ENCODE data around the gene PALMD.

PALMD gene

DNA sequence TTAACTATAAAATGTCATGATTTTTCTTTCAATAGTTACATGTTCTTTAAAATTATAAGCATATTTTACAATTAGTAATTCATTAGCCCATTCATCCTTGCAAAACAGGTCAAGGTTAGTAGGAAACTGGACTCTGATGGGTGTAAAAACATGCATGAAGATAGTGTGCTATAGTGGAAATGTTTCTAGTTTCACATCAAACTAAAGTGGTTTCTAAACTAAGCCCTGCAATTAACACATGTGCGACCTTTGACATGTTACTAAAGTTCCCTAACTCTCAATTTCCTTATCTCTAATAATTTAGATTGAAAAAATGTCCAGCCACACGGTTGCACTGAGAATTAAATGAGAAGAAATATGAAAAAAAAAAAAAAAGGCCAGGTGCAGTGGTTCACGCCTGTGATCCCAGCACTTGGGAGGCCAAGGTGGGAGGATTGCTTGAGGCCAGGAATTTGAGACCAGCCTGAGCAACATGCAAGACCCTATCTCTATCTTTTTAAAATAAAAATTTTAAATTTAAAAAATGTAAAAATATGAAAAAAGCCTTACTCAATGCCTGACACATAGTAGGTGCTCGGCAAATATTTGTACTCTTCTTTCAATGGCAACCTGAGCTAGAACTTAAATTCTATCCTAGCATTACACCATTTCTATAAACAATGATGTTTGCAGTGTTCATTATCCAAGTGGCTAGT is 44.1 kb upstream of the PALMD start:
- H3K27ac ChIP-seq: no peak overlapping the region
- H3K27me3 ChIP-seq (replicated peaks): no peaks in the 10 kb centered on the region
- H3K4me3 ChIP-seq (ENCODE audit: low read depth, low read length): no peak overlapping the region
- in situ Hi-C loops (cut with HindIII; ENCODE audit: low pct_ligation_motif_present, low sequenced_read_pairs): no loop called here
- TF ChIP-seq, protein P1, sequence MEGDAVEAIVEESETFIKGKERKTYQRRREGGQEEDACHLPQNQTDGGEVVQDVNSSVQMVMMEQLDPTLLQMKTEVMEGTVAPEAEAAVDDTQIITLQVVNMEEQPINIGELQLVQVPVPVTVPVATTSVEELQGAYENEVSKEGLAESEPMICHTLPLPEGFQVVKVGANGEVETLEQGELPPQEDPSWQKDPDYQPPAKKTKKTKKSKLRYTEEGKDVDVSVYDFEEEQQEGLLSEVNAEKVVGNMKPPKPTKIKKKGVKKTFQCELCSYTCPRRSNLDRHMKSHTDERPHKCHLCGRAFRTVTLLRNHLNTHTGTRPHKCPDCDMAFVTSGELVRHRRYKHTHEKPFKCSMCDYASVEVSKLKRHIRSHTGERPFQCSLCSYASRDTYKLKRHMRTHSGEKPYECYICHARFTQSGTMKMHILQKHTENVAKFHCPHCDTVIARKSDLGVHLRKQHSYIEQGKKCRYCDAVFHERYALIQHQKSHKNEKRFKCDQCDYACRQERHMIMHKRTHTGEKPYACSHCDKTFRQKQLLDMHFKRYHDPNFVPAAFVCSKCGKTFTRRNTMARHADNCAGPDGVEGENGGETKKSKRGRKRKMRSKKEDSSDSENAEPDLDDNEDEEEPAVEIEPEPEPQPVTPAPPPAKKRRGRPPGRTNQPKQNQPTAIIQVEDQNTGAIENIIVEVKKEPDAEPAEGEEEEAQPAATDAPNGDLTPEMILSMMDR (IDR thresholded peaks at IDR 0.05; ENCODE audit: low read depth, low read length, missing control alignments): no peak
- no peak for DNase-seq
- H3K36me3 ChIP-seq (replicated peaks): no peaks in the 10 kb centered on the region

GRCh38 chr1:99602404-99602969 is 43.4 kb upstream of the PALMD start:
- DNase-seq: no peak
- no peaks in the 10 kb centered on the region for H3K27me3 ChIP-seq (replicated peaks)
- H3K27ac ChIP-seq: no peak overlapping the region
- no peak overlapping the region for H3K4me3 ChIP-seq (ENCODE audit: low read depth, low read length)
- in situ Hi-C loops (cut with HindIII; ENCODE audit: low pct_ligation_motif_present, low sequenced_read_pairs): no loop called here
- TF ChIP-seq, protein P1 (IDR thresholded peaks at IDR 0.05; ENCODE audit: low read depth, low read length, missing control alignments): no peak
- no peaks in the 10 kb centered on the region for H3K36me3 ChIP-seq (replicated peaks)

- DNase-seq: no peak
- TF ChIP-seq, protein P1 (IDR thresholded peaks at IDR 0.05; ENCODE audit: low read depth, low read length, missing control alignments): no peak
- in situ Hi-C loops (cut with HindIII; ENCODE audit: low pct_ligation_motif_present, low sequenced_read_pairs): no loop called here
- Histone ChIP-seq H3K27ac (no peak overlapping the region), H3K36me3 (replicated peaks) (no peaks in the 10 kb centered on the region), H3K4me3 (ENCODE audit: low read depth, low read length) (no peak overlapping the region), H3K27me3 (replicated peaks) (no peaks in the 10 kb centered on the region)
Observed at GRCh38 chr1:99603699-99604560, 42.0 kb upstream of the PALMD start.

DNA sequence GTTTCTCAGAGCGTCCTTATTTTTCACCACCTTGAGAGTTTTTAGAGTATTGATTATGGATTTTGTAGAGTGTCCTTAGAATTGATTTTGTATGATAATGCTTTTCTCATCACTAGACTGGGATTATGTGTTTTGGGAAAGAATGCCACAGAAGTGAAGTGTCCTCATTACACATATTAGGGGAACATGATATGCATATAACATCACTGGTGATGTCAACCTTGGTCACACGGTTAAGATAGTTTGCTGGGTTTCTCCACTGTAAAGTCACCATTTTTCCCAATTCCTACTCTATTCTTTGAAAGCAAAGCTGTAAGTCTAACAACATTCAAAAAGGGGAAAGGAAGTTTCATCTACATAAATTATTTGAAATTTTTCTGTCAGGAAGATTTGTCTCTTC is 39.6 kb upstream of the PALMD start:
- in situ Hi-C loops (cut with HindIII; ENCODE audit: low pct_ligation_motif_present, low sequenced_read_pairs): no loop called here

DNA sequence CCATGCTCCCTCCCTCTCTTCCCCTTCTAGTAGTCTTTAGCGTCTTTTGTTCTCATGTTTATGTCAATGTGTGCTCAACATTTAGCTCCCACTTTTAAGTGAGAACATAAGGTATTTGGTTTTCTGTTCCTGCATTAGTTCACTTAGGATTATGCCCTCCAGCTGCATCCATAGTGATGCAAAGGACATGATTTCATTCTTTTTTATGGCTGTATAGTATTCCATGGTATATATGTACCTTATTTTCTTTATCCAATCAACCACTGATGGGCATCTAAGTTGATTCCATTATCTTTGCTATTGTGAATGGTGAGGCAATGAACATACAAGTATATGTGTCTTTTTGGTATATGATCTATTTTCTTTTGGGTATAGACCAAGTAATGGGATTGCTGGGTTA is 38.3 kb upstream of the PALMD start:
- Histone ChIP-seq H3K27me3 (replicated peaks) (no peaks in the 10 kb centered on the region), H3K4me3 (ENCODE audit: low read depth, low read length) (no peak overlapping the region), H3K36me3 (replicated peaks) (no peaks in the 10 kb centered on the region), H3K27ac (no peak overlapping the region)
- in situ Hi-C loops (cut with HindIII; ENCODE audit: low pct_ligation_motif_present, low sequenced_read_pairs): no loop called here
- no peak for DNase-seq
- TF ChIP-seq, protein P1 (IDR thresholded peaks at IDR 0.05; ENCODE audit: low read depth, low read length, missing control alignments): no peak

More for the DNA sequence above, 39.6 kb upstream of the PALMD start:
- H3K36me3 ChIP-seq (replicated peaks): no peaks in the 10 kb centered on the region
- DNase-seq: no peak
- H3K27ac ChIP-seq: no peak overlapping the region
- TF ChIP-seq, protein P1 (IDR thresholded peaks at IDR 0.05; ENCODE audit: low read depth, low read length, missing control alignments): no peak
- H3K27me3 ChIP-seq (replicated peaks): no peaks in the 10 kb centered on the region
- no peak overlapping the region for H3K4me3 ChIP-seq (ENCODE audit: low read depth, low read length)
